CD4-positive, alpha-beta T cell treated with Interleukin-21 for 1 hour (primary cell): ENCODE measurements around the gene RICTOR.
A peak's percentile ranks its signal among the peaks of the same experiment; 100 is the strongest.

ENCODE experiments used
- DNase-seq: peaks from one replicate; pipeline ENCODE4 v3.0.0-alpha.2; 2020

Gene RICTOR, protein sequence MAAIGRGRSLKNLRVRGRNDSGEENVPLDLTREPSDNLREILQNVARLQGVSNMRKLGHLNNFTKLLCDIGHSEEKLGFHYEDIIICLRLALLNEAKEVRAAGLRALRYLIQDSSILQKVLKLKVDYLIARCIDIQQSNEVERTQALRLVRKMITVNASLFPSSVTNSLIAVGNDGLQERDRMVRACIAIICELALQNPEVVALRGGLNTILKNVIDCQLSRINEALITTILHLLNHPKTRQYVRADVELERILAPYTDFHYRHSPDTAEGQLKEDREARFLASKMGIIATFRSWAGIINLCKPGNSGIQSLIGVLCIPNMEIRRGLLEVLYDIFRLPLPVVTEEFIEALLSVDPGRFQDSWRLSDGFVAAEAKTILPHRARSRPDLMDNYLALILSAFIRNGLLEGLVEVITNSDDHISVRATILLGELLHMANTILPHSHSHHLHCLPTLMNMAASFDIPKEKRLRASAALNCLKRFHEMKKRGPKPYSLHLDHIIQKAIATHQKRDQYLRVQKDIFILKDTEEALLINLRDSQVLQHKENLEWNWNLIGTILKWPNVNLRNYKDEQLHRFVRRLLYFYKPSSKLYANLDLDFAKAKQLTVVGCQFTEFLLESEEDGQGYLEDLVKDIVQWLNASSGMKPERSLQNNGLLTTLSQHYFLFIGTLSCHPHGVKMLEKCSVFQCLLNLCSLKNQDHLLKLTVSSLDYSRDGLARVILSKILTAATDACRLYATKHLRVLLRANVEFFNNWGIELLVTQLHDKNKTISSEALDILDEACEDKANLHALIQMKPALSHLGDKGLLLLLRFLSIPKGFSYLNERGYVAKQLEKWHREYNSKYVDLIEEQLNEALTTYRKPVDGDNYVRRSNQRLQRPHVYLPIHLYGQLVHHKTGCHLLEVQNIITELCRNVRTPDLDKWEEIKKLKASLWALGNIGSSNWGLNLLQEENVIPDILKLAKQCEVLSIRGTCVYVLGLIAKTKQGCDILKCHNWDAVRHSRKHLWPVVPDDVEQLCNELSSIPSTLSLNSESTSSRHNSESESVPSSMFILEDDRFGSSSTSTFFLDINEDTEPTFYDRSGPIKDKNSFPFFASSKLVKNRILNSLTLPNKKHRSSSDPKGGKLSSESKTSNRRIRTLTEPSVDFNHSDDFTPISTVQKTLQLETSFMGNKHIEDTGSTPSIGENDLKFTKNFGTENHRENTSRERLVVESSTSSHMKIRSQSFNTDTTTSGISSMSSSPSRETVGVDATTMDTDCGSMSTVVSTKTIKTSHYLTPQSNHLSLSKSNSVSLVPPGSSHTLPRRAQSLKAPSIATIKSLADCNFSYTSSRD (N-terminal part only)

DNA sequence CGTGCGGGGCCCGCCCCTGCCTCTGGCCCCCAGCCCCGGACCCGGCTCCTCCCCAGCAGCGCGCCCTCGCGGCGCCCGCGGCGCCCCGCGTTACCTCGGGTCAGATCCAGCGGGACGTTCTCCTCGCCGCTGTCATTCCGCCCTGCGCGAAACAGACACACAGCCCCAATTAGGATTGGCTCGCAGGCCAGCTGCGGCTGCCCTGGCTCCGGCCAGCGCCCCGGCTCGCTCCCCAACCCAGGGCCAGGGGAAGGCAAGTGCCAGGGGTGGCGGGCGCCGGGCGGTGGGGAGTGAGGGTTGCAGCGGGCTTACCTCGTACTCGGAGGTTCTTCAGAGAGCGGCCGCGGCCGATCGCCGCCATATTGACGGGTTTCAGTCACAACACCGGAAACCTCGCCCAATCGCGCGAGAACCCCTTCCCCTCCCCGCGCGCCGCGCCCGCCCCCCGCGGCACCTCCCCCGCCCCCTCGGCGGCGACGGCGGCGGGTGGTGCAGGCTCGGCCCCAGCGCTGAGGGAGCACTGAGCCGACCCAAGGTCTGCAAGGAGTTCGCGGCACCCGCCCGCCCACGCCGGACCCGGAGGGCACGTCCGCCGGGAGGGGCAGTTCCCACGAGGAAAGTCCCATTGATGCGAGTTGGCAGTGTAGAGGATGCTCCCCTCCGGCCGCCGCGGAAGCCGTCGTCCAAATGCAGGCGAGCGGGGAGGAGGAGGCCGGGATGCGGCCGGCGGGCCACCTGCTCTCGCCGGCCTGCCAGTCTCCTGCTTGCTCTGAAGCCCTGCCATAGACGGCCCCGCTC lies at the start of gene RICTOR:
RICTOR (minus strand) TSS at position 383 of the 798 bp plus-strand sequence; CDS start at position 361, 22 bp downstream.
- peak; percentile 91 for DNase-seq

DNA sequence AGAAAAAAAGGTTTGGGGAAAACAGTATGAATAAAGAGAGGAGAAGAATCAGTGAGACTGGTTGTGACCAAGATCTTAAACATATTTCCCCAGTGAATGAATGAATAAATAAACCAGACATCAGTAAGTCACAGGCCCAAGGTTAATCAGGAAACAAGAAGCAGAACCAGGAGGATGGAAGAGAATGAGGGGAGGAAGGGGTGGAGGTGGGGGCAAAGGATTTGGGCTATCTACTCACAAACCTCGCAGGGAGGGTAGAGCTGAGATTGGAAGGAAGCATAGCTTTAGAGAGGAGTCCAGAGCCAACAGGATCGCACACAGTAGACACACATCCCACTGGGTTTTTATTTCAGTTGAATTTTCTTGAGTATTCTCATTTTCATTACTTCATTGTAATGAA lies 47.7 kb upstream of the RICTOR start:
- DNase-seq = no peak

DNA sequence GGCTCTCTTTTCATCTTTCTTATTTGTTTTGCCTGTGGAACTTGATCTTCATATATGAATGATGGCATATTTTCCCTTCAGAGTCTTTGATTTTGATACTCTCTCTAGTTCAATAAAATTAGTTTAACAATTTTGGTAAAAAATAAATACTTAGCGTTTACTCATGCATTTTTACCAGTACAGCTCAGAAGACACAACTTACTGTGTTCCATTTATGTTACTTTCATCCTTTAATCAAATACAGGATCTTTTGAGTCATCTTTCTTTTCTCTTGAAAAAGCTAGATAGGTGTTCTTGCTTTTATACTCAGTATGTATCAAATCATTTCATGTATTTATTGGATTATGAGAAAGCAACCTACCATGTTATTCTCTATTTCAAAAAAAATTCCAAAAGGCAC lies 47.1 kb upstream of the RICTOR start:
- DNase-seq = no peak

DNA sequence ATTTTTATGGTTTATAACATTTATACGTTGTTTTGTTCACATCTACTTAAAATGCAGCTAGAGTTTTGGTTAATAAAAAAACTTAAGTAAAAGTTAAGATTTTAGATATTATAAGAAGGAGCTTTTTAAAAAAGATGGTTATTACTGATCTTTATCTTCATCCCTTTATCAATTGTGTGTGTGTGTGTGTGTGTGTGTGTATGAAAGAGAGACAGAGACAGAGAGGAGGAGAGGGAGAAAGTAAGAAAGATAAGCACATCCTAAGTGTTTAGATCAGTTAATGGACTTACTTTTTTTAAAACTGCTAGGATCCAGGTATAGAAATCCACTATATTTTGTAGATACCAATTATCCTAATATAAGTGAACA lies 45.8 kb upstream of the RICTOR start:
- no peak for DNase-seq

DNA sequence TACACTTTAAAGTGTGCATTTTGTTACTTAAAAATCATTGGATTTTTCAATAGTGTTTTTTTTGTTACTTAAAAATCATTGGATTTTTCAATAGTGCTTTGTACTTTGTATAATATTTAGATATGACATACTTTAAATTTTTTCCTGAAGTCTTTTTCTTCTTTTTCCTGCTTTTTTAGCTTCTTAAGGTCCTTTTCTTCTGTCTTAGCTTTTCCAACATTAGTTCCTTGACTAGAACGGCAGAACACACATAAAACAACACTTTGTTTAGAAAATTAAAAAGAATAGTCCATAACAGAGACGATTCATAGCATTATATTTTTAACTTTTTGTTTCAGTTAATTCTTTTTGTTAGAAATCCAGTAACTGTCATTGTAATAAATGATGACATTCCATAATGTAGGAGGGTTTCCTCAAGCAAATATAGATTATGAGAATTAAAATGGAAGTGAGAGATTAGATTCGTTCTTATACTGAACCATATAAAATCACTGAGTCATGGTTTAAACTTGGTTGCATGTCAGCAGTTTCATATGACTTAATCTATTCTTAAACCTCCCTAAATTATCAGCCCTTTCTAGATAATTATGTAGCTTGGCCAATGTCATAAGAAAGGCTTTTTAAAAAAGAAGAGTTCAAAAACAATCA lies 45.3 kb upstream of the RICTOR start:
- no peak for DNase-seq

DNA sequence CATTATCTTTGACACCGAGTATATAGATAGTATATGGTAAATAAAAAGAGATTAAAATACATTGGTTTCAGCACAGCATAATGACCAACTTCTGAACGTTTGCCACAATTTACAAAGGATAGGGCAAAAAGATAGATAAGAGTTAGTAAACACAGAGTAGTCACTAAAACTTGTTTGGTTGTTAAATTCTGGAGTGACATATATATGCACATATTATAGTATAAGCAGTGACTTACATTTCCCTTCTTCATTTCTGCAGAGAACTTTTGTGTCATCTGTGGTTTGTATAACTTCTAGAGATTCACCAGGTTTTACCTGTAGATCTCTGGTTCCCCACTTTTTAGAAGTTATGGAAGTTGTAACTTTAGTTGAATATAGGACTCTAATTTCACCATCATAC lies 44.4 kb upstream of the RICTOR start:
- no peak for DNase-seq

DNA sequence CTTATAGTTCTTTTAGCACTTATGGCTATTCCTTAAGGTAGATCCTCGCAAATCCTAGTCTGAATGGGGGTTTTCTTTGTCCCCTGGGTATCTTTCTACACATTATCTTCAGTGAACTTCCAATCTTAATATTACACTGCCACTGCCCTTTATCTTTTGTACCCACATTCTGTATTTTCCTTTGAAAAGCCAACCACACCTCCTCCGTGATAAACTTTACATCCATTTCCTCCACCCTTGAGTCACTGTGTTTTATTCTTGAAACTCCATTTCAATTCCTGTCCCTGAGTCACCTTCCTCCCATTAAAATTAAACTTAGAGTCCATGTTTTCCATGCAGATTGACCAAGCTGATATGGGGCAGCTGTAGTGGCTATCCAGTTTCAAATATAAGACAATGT lies 43.2 kb upstream of the RICTOR start:
- no peak for DNase-seq

DNA sequence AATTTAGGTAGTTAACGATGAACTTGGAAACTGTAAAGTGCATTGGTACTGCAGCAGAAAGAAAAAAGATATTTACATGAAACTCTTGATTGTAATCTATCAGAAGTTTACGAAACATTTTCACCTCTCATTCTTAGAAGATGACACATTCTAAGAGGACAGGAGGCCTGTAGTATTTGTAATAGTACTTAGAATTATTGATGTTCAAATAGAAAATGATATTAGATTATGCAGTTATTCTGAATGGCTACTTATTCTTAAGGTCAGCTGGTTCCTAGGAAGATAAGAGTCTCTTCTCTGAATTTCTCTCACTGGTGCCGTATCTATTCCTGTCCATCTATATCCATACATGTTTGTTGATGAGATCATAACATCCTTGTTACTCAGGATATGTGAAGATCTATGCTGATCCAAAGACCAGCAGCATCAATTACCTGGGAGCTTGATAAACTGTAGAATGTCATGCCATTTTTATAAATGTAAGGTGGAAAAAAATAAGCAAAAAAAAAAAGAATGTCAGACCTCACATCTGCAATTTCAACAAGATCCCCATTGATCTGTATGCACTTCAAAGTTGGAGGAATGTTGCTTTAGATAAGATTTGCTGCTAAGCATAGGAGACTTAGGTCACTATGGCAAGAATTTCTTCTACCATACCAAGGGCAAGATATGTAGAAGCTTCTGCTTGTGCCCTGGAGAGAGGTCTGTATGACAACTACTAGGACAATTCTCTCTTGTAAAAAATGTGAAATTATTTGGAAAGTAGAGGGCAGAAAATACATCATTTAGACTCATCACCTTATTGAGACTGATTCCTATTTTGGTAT lies 42.4 kb upstream of the RICTOR start:
- DNase-seq = no peak

DNA sequence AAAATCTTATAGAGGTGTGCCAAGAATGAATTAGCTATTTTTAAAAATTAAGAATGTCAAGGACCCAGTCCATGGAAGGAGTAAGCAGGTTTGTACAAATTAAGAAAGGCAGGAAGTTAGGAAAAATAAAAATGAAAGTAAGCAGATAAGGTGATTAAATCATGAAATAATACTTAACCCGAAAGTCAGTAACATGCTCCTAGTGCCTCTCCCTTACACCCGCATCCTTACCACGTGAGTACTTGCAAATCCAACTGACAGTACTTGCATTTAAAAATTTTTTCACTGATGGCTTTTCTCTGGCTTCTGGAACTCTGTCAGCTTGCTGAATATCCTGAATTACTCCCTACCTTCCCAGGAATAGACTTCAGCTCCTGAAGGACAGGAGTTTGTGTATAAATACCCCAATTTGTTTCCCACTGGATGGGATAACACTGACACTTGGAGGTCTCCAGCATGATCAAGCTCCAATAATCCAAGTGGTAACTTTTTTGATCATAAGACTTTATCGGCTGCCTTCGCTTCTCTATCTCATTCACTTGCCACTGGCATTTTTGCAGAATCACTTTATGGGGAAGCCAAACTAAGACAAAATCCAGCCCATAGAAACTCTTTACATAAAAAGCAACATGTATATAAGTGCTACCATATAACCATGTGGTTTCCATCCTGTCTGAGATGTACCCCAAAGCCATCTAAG lies 41.6 kb upstream of the RICTOR start:
- no peak for DNase-seq

DNA sequence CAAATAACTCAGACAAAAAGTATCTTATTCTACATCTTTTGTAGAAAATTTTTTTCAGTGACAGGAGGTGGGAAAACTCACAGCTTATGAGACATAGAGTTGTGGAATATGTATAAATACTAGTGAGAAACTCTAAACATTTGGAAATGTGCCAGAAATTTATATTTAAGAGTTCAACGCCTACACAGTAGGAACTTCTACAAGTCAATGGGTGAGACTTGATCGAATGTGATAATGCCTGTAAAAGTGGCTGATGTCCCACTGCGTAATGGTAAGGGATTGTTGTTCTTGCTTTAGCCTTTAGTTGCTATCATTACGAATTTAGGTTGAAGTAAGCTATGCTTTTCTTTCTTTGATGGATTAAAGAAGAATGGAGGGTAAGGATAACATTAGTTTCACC lies 40.0 kb upstream of the RICTOR start:
- DNase-seq = no peak

DNA sequence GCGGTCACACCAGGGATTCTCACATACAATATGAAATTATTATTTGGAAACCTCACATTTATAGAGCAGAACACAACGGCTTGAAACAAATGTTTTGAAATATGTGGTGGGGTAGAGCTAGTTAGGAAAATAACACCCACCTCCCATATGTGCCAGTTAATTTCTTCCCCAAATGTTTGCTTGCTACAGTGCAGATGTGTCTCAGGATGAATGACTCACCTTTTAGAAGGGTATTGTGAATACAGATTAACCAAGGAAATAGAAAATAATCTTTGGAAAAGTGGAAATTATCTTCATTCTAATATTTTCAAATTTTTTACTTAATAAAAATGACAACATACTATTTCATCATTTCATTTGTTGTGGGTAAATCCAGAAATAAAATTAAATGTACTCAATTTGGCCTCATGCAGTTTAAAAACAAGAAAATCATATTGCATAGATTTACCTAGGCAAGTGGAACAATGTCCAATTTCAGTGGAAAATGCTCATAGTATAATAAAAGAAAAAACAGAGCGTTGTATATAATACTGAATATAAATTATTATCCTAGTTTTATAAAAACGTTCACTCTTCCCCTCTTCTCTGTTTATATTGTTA lies 39.3 kb upstream of the RICTOR start:
- no peak for DNase-seq

DNA sequence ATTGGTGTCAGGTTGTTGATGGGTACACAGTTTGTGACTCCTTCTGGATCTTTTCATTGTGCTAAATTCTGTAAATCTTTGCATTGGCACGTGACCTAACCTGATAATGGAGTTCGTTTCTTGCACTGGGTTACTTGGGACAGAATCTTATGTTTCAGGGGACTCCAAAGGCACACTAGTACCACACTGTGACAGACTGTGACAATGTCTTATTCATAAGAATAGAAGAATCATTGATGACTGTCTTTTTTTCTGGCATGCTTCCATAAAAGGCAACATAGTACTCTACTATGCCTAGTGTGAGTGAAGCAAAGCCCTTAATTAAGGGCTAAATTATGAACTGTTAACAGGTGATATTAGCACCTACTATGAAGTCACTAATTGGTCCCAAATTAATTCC lies 35.4 kb upstream of the RICTOR start:
- DNase-seq = no peak

DNA sequence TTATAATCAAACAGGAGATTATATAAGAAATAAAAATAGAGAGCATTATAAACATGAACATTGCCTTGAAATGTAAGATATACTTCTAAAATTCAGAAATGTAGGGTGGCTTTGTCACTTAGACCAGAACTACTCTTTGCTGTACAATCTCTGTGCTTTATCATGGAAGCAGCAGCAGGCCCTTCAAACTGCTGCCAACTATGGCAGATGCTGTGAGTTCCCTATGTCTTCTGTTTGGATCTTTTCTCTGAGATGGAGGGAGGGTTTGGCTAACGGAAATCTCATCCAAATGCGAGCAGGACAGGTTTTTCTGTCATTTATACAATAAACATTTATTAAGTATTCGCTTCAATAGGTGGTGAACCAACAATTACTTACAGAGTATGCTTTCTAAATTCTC lies 34.8 kb upstream of the RICTOR start:
- no peak for DNase-seq

DNA sequence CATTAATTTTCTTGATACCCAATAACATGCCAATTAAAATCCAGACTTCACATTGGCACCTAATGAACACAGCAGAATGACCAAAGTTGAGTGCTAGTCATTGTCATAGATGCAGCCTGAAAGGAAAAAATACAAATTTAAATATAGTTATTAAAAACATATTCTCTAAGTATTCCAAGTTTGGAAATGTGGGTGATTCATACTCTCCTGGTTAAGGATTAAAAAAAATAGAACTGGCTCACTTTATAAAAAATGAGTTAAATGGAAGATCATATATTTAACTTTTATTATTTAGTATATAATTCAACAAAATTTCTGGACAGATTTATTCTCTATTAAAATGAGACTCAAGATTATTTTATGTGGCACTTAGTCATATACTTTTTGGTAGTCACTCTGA lies 33.2 kb upstream of the RICTOR start:
- no peak for DNase-seq

DNA sequence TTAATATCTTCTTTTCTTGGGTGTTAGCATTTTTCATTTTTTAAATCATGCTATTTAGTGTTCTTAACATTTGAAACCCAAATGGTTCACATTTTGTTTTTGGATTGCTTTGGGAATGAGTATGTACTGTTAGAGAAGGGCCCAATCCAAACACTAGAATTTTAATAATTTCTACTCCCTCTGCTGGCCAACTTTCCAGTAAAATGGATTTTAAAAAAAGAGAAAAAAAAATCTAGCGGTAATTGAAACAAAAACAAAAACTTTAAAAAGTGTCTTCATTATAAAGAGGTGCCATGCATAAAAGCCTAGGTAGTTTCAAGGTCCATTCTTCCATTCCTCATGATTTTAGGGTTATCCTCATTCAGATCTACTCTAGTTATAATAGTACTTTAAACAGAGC lies 32.1 kb upstream of the RICTOR start:
- DNase-seq = no peak

DNA sequence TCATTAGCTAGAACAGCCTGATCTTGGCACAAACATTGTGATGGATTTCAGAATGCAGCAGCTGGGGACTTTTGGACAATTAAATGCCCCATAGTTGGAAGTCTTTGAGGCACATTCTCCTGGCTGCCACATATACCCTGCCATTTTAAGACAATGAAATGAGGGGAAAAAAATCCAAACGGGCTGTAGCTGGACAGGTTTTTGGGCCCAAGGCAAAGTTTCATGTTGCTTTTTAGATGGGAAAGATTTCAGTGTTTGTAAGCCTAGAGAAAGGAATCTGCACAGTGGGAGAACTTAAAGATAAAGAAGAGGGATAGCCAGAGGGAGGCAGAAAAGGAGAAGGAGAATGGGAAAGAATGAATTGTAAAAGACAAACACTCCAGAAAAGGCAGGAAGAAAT lies 30.0 kb upstream of the RICTOR start:
- DNase-seq = no peak

DNA sequence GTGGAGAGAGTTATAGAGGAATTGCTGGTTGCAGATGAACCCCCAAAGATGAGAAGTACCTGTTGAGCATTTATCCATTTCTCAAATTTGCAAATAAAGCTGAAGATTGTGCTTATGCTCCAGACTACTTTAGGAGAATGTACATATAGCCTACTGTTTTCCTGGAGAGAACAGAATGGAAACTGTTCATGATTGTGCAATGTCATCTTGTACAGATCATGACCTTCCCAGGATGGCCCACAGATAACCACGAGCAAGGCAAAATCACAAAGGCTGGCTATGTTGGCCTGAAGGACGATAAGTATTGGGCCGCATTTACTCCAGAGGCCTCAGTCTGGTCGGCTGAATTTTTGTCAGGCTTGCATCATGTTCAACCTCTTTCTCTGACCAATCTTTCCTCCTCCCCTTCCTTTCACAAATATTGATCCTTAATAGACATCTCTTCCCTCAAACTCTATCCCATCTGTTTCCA lies 28.5 kb upstream of the RICTOR start:
- DNase-seq = no peak

DNA sequence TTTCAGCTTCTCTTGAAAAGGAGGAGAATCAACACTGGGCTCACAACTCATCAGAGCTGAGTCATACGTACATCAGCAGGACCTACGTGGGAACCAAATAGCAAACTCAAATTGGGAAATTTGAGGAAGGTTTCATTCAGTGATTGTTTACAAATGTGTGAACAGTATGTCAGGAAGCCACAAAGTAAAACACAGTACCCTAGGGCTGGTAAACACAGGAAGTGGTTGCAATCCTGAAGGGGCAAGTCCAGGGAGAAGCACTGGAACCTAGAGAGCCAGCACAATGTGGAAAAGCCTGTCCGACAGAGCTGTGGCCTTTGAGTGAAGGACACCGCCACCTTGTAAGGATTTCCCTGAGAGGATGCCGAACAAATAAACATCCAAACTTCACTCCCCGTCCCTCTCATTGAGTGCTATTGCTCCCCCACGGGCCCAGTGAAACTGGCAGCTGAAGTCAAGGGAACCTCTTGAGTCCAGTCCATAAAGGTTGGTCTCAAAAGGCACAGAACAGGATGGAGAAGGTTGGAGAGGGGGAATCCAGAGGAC lies 26.7 kb upstream of the RICTOR start:
- no peak for DNase-seq

DNA sequence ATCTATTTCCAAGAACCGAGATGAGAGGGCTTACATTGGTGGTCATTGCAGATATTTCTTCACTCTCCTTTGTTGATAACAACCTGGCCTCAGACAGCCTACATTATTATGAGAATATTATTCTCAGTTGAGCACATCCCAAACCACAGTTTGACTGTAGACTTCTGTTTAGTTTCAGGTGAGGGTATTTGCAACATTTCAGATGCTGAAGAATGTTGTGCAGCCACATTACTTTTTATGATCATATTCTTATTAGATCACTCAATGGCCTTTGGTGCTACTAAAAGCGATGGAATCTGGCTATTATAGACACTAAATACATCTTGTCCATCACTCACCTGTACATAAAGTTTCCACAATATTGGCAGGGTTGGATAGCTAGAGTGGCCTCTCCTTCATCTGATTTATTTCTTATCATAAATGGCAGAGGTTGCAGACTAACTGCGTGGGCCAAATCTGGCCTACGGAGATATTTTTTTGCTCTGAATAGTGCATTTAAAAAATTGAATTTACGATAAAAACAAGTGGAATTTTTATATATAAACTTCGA lies 26.2 kb upstream of the RICTOR start:
- no peak for DNase-seq
